Measurements from ENCODE around the gene TRIM24.

TRIM24 gene

DNA sequence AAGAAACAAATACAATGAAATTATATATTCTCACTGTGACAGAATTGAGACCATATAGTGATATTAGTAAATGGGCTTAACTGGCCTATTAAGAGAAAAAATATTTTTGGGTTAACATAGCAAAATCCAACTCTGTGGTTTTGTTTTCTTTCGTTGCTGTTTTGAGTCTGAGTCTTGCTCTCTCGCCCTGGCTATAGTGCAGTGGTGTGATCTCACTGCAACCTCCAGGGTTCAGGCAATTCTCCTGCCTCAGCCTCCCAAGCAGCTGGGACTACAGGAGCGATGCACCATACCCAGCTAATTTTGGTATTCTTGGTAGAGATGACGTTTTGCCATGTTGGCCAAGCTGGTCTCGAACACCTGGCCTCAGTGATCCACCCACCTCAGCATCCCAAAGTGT, 15.3 kb downstream of the TRIM24 start:
- Histone ChIP-seq H4K20me1 (ENCODE audit: insufficient read depth, low read length) (0 out of 2 replicates have a peak, but pooled peaks cover 7% of the 10 kb centered on the region), H3K4me3 (ENCODE audit: low read depth, low read length, poor library complexity, severe bottlenecking) (no peak overlapping the region), H2AFZ (ENCODE audit: low read length) (no peak overlapping the region), H3K9me2 (ENCODE audit: low read depth, low read length) (no peaks in the 10 kb centered on the region), H3F3A (ENCODE audit: insufficient read depth, low read length) (no peaks in the 10 kb centered on the region), H3K9ac (ENCODE audit: low read length) (no peak overlapping the region), H3K27me3 (ENCODE audit: insufficient read depth, low read length) (no peaks in the 10 kb centered on the region), H3K79me2 (ENCODE audit: insufficient read depth, low read length) (peaks cover 84% of the 10 kb centered on the region), H3K9me3 (ENCODE audit: low read length) (no peaks in the 10 kb centered on the region), H3K4me1 (ENCODE audit: insufficient read depth, low read length, severe bottlenecking) (no peaks in the 10 kb centered on the region), H3K27ac (ENCODE audit: low read depth, low read length, poor library complexity, severe bottlenecking) (no peak overlapping the region), H3K4me2 (ENCODE audit: low read length) (no peak overlapping the region), H3K36me3 (ENCODE audit: insufficient read depth, low read length) (no peaks in the 10 kb centered on the region)
- no peak for TF ChIP-seq CTCF (IDR thresholded peaks at IDR 0.05; ENCODE audit: low read length)
- no peak for TF ChIP-seq EZH2 (IDR thresholded peaks at IDR 0.05; ENCODE audit: borderline replicate concordance, low read length)

DNA sequence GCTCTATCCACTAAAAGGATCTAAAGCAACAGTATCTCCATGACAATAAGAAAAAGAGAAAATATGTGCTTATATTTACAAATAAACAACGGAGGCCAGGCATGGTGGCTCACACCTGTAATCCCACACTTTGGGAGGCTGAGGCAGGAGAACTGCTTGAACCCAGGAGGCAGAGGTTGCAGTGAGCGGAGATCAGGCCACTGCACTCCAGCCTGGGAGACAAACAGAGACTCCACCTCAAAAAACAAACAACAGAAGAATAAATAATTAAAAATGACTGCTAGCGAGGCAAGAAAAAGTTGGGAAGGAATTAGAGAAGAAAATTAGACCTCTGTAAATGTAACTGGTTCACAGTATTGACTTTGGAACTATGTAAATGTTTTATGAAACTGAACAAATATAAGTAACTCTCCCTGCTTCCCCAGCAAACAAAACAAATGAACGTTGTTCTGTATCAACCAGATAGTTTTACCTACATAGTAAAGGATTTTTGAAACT, 17.1 kb downstream of the TRIM24 start:
- H3K27ac ChIP-seq (ENCODE audit: low read depth, low read length, poor library complexity, severe bottlenecking) = no peak overlapping the region
- no peaks in the 10 kb centered on the region for H3K27me3 ChIP-seq (ENCODE audit: insufficient read depth, low read length)
- peaks cover 84% of the 10 kb centered on the region for H3K79me2 ChIP-seq (ENCODE audit: insufficient read depth, low read length)
- H3K4me3 ChIP-seq (ENCODE audit: low read depth, low read length, poor library complexity, severe bottlenecking) = no peak overlapping the region
- no peak overlapping the region for H3K4me2 ChIP-seq (ENCODE audit: low read length)
- TF ChIP-seq EZH2 (IDR thresholded peaks at IDR 0.05; ENCODE audit: borderline replicate concordance, low read length) = no peak
- no peak for TF ChIP-seq CTCF (IDR thresholded peaks at IDR 0.05; ENCODE audit: low read length)
- no peak overlapping the region for H3K9ac ChIP-seq (ENCODE audit: low read length)
- no peaks in the 10 kb centered on the region for H3K9me3 ChIP-seq (ENCODE audit: low read length)
- H3K36me3 ChIP-seq (ENCODE audit: insufficient read depth, low read length) = no peaks in the 10 kb centered on the region
- no peaks in the 10 kb centered on the region for H3K4me1 ChIP-seq (ENCODE audit: insufficient read depth, low read length, severe bottlenecking)
- H3F3A ChIP-seq (ENCODE audit: insufficient read depth, low read length) = no peaks in the 10 kb centered on the region
- no peak overlapping the region for H2AFZ ChIP-seq (ENCODE audit: low read length)
- no peaks in the 10 kb centered on the region for H3K9me2 ChIP-seq (ENCODE audit: low read depth, low read length)
- 0 out of 2 replicates have a peak, but pooled peaks cover 7% of the 10 kb centered on the region for H4K20me1 ChIP-seq (ENCODE audit: insufficient read depth, low read length)

- TF ChIP-seq CTCF (IDR thresholded peaks at IDR 0.05; ENCODE audit: low read length) = no peak
- TF ChIP-seq EZH2 (IDR thresholded peaks at IDR 0.05; ENCODE audit: borderline replicate concordance, low read length) = no peak
- no peak overlapping the region for H2AFZ ChIP-seq (ENCODE audit: low read length)
- no peaks in the 10 kb centered on the region for H3K27me3 ChIP-seq (ENCODE audit: insufficient read depth, low read length)
- no peak overlapping the region for H3K4me3 ChIP-seq (ENCODE audit: low read depth, low read length, poor library complexity, severe bottlenecking)
- H3K27ac ChIP-seq (ENCODE audit: low read depth, low read length, poor library complexity, severe bottlenecking) = no peak overlapping the region
- H3K9me2 ChIP-seq (ENCODE audit: low read depth, low read length) = no peaks in the 10 kb centered on the region
- no peaks in the 10 kb centered on the region for H3K36me3 ChIP-seq (ENCODE audit: insufficient read depth, low read length)
- H3K9me3 ChIP-seq (ENCODE audit: low read length) = no peaks in the 10 kb centered on the region
- H3K4me2 ChIP-seq (ENCODE audit: low read length) = no peak overlapping the region
- no peak overlapping the region for H3K9ac ChIP-seq (ENCODE audit: low read length)
- no peaks in the 10 kb centered on the region for H3K4me1 ChIP-seq (ENCODE audit: insufficient read depth, low read length, severe bottlenecking)
- no peaks in the 10 kb centered on the region for H3F3A ChIP-seq (ENCODE audit: insufficient read depth, low read length)
- 0 out of 2 replicates have a peak, but pooled peaks cover 7% of the 10 kb centered on the region for H4K20me1 ChIP-seq (ENCODE audit: insufficient read depth, low read length)
- H3K79me2 ChIP-seq (ENCODE audit: insufficient read depth, low read length) = peaks cover 84% of the 10 kb centered on the region
Observed at GRCh38 chr7:138477581-138477980, 17.5 kb downstream of the TRIM24 start.
